Right hindlimb (tissue), 1 donor: ENCODE results near the gene STEAP3.

Experiments used
- DNase-seq: peaks from one replicate; pipeline ENCODE4 v3.0.0-alpha.2; 2018

STEAP3 gene, protein sequence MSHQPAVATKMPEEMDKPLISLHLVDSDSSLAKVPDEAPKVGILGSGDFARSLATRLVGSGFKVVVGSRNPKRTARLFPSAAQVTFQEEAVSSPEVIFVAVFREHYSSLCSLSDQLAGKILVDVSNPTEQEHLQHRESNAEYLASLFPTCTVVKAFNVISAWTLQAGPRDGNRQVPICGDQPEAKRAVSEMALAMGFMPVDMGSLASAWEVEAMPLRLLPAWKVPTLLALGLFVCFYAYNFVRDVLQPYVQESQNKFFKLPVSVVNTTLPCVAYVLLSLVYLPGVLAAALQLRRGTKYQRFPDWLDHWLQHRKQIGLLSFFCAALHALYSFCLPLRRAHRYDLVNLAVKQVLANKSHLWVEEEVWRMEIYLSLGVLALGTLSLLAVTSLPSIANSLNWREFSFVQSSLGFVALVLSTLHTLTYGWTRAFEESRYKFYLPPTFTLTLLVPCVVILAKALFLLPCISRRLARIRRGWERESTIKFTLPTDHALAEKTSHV

DNA sequence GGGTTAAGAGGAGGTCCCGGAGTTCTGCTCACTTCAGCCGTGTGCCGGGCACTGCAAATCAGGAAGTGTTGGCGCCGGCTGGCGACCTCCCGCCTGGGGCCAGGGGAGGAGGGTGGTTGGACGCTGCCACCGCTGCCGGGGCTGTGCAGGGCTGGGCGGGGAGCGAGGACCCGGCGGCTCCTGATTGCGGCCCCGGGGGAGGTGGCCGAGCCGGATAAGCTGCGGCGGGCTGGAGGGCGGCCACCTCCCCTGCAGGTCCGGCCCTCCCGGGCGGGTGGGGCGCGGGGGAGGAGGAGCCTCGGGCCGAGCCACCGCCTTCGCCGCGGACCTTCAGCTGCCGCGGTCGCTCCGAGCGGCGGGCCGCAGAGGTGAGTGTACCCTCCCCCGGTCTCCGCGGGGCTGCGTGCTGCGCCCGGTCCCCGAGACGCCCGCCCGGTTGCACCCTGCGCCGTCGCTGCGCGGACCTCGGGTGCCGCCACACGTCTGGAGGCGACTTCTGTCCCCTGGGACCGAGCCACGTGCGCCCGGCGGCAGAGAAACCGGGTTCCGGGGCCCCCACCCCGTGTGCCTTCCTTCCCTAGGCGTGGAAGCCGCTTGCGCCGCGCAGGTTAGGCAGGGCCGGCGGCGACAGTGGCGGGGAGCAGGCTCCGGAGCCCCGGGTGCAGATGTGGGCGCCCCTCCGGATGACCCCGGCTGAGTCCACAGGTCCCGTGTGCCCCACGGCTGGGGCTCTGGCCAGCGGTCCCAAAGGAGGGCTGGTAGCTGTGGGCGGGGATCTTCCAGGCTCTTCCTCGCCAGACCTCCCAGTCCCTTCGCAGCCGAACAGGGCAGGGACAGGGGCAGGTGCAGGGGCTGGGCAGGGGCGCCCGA, at the start of gene STEAP3:
STEAP3 (plus strand) TSS at position 314 of the 870 bp plus-strand sequence. CDS start 7,179 bp downstream, outside the sequence.
- DNase-seq, result peak; percentile 61

DNA sequence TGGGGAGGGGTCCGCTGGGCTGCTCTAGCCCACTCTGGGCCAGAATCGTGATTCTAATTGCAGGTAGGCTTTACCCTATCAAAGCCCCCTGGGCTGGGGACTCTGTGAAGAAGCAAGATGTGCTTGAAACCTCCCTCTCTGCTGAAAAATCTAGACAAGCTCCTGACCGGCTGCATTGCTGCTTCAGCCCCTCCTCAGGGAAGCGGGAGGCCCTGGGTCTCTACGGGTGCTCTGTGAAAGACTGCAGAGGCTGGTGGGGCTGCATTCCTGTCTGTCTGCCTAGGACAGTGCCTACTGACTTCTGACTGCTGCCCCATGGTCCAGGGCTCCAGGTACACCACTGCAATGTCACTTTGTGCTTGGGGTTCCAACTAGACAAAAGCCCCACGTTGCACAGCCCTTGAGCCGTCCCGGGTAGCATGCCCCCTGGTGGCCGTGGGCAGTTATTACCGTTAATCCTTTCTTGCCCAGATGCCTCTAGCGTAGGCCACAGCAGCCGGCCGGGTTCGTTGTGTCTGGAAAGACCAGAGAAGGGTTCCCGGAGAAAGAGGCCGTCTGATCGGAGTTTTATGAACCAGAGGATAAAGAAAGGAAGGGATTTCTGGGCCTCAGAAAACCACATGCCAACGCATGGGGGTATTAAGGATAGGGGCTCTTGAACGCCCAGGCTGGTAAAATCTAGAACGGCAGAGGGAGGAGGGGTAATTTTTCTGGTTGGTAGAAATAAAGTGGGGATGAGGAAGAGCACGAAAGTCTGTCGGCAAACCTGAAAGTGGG, 49.2 kb upstream of the STEAP3 start:
- no peak for DNase-seq

DNA sequence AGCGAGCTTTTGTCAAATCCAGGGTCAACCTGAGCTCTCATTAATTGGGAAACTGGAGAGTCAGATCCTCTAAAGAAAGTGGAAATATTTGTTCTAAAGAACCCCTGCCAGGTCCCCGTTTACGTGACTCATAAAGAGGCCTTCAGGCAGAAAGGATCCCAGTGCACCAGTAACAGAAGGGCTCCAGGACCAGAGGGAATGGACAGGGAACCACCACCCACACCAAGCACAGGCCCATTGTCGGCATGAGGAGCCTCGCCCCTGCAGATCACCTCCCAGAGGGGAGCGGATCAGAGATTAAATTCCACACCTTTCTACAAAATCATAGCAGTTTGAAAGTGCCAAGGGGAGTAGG, 48.7 kb upstream of the STEAP3 start:
- no peak for DNase-seq

DNA sequence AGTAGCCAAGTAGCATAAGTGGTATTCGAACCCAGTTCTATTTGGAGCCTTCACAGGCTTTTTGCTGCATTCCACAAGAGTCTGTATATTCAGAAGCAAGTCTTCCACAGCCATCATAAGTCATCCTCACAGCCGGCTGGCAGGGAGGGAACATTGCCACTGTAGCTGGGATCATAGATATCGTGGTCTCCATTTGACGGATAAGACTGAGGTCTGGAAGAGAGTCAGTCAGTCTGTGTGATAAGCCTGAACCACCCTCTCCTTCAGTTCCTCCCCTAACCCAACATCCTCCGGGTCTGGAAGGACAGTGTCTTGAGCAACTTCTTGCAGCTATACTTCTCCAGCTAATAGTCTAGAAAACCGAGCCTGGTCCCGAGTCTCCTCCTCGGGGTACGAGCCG, 48.1 kb upstream of the STEAP3 start:
- no peak for DNase-seq

DNA sequence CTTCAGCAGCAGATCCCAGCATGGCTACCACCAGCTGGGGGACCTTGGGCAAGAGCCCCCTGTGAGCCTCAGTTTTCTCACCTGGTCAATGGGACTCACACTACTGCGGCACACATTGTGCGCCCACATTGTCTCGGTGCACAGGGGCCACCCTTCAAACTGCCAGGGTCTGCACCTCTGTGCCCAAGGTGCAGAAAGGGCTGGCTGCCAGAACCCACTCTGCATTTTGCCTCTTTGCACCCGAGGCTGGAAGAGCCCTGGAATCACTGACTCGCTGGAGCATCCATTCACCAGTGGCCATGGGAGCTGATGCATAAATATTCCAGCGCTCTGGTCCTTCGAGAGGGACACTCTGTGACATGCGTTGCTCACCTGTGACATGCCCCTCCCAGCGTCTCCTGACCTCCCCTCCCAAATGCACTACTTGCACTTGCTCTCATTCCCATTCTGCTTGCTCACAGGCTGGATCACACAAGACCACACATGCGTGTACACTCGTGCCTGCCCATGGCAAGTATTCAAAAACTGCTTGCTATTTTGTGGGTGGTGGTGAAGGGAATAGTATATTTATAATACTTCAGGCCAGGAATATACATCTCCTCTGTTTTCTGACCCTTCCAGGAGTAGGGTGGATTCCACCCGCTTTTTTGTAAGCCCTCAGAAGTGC, 46.3 kb upstream of the STEAP3 start:
- DNase-seq, result no peak

DNA sequence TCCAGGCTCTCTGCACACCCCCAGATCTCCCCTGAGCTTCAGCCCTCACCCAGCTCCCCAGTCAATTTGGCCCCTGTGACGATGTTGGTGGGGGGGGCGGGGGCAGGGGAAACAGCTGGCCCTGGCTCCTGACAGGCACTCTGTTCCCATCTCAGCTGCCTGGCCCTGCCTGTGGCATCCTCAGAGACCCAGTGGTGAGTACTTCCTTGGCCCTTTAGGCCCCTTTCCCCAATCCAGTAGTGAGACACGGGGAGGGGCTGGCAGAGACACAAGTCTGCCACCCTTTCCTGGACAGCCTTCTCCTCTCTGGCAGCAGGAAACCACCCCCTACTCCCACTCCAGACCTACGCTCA, 45.8 kb upstream of the STEAP3 start:
- no peak for DNase-seq

DNA sequence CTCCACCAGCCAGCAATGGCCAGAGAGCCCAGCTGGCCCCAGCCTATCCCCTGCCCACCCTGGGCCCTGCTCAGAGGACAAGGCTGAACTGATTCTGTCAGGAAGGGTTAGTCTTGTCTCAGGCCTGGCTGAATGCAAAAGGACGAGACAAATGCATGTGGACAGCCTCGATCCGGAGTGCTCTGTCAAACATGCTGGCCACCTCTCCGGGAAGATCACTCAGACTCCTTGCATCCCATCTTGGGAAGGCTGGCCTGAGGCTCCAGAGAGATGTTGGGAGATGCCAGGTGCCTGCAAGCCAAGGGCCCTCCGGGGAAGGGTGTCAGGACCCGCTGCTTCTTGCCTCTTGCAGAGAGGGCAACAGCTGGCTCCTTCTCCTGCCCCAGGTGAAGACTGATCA, 44.9 kb upstream of the STEAP3 start:
- DNase-seq, result no peak

DNA sequence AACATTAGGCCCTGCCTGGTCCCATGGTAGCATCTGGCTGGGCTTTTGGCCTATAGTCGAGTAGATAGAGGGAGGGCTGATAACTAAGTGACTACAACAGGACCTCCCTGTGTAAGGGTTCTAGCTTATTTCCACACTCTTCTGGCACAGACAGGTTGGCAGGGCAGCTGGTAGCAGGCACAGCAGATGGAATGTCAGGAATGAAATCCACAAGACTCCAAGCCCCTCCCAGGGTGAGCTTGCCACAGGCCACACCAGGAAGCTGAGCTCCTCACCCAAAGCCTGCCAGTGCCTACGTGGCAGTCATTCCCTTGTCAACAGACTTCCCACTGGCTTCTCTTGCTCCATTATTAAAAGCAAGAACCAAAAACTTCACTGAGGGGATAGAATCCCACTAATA, 44.4 kb upstream of the STEAP3 start:
- no peak for DNase-seq

DNA sequence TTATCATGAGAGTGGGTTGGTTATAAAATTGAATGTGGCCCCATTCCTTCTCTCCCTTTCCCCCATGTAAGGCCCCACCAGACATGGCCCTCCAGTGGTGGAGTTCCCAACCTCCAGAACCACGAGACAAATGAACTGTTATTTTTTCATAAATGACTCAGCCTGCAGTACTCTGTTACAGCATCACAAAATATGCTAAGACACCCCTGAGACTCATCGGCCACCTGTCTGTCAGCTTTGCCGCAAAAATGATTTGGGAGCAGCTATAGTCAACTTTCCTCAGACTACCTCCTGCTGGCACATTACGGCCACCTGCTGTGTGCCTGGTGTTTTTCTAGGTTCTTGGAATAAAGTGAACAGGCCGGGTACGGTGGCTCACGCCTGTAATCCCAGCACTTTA, 43.6 kb upstream of the STEAP3 start:
- no peak for DNase-seq

DNA sequence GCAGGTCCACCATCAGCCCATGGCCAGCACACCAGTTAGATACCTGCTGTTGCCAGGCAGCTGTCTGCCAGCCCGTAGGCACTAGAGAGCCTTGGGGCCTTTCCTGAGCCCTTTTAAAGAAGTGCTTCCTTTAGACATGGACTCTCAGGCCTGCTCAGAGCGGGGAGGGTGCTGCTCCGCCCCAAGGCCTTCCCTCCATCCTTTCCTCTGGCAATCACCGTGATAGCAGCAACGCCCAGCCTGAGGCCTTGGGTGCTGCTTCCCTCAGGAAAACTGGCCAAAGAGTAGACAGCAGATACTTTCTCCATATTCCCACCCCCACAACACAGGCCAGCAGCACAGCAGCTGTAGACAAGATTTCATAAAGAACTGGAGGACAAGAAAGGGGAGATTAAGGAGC, 42.7 kb upstream of the STEAP3 start:
- DNase-seq, result no peak

DNA sequence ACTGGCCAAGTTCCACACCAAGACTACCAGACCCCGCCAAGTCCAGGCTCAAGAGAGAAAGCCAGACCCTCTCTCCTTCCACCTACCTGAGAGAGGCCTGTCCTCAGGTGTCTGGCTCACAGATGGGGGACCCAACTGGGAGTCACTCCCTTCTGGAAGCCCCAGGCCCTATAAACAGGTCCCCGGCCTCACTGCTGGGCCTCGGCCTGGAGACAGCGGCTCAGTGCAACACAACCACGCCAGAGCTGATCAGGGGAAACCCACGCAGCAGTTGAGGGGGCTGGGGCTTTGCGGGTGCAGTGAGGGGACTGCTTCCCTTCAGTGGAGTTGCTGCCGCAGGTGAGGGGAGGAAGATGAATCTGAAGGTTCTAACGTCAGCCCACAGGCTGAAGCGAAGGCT, 42.2 kb upstream of the STEAP3 start:
- DNase-seq, result no peak

DNA sequence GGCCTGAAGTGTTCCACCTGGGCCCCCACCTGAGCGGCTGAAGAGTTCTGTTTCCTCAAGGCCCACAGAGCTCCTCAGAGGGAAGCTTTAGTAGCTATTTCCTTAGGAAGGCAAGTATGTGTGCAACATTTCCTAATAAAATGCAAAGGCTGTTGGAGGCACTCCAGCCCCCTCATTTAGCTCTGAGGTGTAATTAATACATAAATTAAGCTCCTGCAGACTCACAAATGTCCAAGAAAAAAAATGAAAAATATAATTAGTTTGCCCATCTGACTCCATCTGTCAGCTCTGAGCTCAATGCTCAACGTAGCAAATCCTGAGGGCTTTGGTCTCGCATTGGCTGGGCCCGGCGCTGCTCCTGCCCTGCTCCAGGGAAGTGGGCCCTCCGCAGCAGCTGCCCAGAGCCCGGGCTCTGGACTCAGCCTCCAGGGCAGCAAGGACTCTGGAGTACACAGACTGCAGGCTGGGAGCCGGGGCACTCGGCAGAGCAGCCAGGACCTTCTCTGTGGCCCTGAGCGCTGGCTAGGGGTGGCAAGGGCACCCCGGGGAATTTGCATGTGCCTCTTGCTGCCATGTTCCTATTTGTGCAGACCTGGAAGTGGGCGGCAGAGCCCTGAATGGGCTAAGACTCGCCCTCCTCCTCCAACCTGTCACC, 41.7 kb upstream of the STEAP3 start:
- DNase-seq, result no peak

DNA sequence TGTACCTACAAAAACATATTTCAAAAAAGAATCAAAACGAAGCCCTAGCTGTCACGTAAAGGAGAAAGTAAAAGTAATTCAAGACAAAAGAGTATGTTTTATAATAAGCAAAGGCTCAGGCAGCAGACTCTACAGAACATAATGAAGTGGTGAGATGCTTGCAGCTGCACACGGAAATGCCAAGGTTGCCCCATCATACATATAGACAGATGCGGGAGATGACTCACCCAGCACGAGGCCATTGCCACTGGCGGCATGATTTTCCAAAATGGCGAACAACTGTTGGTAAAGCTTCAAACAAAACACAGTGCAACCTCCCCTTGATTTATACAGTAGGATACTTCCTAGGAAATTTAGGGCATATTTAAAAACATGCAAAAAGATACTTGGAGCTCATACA, 39.1 kb upstream of the STEAP3 start:
- DNase-seq, result no peak

DNA sequence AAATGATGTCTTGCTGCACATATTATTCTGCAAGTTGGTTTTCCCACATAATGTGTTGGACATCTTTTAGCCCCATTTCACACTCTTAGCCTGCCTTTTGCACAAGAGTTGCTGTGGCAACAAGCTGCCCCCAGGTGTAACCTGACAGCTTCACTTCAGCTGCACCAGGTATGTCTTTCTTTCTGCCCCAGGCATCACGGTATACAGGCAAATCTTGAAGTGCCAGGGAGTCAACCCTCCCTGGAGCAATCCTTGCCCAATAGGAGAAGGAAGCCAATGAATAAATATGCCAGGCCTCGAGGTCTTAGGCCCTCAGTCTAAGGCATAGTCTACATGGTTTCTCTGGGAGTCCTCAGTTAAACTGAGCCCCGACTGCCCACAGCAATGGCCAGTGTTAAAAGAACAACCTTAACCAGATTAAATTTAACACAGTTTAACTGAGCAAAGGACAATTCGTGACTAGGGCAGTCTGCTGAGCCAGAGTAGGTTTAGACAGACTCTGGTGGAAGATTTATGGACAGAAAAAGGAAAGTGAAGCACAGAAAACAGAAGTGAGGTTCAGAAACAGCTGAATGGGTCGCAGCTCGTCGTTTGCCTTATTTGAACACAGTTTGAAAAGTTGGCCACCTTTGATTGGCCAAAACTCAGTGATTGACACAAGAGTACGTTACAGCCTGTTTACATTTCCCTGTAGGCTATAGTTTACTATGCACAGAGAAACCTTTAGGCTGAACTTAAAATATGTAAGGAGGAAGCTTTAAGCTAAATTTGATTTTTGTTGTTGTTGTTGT, 33.1 kb upstream of the STEAP3 start:
- DNase-seq, result no peak

DNA sequence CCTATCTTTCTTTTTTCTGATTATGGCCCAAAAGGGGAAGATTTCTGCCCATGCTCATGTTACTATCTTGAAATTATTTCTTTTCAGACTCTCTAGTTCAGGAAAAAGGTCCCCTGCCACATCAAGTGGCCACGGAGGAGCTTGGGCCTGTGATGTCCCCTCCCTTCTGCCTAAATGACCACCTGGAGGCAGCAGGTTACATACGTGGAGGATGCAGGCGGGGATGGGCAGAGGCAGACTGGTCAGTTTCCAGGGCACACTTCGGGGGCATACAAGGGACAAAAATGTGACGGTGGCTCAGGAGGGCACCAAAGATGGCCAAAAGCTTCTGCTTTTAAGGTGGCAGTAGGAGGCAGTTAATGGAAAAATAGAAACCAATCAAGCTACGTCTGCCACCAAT, 30.7 kb upstream of the STEAP3 start:
- DNase-seq, result no peak

DNA sequence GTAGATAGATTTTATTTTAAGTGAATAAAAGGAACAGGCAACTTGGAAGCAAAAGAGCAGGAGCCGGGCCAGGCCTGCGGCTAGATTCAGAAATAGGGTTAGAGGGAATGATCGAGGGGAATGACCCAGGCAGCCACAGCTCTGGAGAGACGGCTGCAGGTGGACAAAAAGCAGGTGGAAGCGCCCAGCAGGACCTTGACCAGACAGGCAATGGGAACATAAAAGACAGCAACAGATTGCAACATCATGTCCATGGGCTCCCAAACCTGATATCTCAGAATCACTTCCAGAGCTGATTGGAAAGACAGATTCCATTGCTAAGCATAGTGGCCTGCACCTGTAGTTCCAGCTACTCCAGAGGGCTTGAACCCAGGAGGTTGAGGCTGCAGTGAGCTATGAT, 28.6 kb upstream of the STEAP3 start:
- DNase-seq, result no peak

DNA sequence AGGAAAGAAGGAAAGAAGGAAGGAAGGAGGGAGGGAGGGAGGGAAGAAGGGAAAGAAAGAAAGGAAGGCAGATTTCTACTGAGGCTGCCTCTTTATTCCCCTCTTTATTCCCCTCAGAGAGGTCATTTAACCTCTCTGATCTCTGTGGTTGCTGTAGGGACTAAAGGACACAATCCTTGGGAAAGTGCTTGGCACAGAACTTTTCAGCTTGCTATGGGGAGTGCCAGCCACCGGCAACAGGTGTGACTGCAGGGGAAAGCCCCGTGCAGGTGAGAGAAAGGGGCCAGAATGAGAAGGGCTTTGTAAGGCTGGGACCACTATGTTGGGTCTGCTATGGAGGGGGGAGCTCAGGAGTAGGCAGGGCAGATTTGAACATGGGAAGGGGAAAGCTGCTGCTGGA, 27.7 kb upstream of the STEAP3 start:
- no peak for DNase-seq

DNA sequence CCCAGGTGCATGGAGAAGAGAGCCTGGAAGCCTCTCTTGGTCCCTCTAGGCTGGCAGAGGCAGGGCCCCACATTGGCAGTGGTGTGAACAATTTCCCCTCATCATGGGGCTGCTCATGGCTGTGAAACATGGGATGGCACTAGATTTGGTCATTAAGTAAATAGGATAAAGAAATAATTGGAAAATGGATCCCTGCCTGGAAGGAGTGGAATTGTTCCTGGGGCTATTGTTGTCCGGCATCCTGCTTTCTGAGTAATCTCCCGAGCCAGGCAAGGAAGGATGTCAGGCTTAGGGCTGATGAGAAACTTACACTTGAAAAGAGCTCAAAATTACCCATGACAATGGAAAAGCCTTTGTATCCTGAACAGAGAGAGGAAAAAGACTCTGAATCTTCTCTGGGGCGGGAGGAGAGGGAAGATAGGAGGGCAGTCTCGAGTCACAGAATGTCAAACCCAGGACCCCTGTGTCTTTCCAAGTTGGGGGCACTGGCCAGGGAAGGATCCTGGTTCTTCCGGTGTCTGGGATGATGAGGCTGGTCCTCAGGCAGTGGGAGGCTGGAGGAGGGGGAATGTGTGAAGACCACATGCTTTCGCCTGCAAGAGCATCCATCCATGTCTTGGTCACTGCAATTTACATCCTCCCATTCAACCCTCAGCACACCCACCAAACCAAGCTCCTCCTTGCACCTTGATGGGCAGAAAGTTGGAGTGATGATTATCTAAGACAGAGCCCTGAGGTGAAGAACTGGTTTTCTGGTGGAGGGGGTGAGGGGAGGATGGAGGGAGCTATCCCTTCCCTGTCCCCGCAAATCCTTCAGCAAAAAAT, 27.1 kb upstream of the STEAP3 start:
- no peak for DNase-seq

DNA sequence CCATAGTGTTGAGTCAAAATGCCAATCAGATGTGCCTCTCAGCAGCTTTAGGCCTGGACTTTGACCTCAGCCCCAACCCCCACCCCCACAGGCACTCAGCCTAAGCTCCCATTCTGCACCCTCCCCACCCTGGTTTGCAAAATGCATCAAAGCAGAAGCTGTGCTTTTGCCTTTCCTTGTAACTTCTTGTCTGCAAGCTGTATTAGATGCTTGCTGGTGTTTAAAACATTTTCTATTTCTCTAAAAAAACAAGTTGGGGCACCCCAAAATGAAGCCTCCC, 26.6 kb upstream of the STEAP3 start:
- no peak for DNase-seq

DNA sequence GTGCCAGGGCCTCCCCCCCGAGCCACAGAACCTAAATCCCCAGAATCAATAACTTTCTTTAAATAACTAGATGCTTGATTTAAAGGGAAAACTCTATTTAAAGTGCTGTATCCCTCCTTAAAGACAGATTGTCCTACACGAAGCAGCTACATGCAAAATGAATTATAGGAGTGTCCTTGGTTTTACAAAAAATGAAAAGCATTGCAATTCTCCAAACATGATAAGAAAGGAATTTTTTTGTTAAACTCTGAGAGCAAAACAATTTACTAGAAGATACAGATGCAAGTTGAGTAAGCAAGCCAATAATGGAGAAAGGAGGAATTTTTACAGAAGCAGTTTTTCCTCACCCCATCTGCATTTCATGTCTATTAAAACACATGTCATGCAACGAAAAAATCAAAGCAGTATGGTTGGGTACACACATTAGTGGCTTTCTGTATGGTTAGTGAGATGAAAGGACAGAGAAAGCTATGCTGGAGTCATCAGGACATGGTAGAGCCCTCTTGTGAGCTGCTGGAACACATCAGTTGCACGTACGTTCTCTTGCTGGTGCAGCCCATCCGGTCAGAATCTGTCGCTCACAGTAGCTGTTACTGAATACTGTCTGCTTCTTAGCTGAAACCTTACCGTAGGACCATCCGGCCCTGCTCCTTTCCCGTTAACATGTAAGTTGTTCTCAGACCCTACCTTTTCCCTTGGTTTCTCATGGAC, 25.9 kb upstream of the STEAP3 start:
- no peak for DNase-seq
